ENCODE data around the gene SMARCD3. TPM values are rescaled to one million over a fixed set of nuclear protein-coding genes. Genes with fewer than 3 reads are reported as not detected.

Gene SMARCD3
- total and polyA plus RNA-seq, 2 of the 8 experiments (the other 6 are each of a cell fraction or from before 2014, with no cell fraction given) = 3.0 to 5.6 TPM

DNA sequence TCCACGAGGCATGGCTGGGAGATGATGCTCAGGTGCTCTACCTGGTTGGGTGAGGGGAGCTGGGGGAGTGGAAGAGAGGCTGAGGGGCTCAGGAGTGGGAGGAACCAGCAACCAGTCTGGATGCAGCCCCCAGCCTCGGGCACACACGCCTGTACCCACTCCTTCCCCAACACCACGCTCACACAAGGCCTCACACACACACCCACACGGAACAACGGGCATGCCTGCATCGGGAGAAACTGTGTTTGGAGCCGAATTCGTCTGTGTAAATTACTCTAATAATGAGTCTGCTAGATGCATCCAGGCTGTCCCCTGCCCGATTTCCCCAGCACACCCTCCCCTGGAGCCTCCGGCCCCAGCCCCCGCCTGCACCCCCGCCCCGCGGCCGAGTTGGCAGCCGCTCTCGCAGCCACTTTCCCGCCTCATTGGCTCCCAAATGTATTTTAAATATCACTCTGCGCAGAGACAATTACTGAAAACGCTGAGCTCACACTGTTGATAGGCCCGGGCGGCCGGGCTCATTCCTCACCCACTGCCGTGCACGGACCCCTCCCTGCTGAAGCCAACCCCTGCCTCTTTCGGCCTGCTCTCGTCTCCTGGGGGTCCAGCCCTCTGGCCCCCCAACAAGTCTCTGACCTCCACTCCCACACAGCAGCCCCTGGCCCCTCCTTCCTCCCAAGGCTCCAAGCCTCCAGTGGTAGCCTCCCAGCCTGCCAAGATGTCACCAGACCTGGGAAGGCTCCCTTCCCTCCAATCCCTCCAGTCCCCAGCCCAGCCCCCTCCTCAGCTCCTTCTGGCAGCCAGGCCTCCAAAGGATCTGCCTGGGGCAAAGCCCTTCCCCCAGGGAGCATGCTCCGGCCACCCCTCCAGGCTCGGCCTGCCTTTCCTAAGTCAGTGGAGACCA, 49.3 kb downstream of the SMARCD3 start:
- Histone ChIP-seq H3K79me2 (ENCODE audit: control insufficient read depth in 1 of 2, insufficient read depth in 2 of 2, low read length in 2 of 2) (no peaks in the 10 kb centered on the region), H3K27ac (ENCODE audit: low read depth, low read length) (no peak overlapping the region), H3K14ac (ENCODE audit: insufficient read length) (no peak overlapping the region), H2BK12ac (ENCODE audit: low read depth, low read length) (no peak overlapping the region), H4K91ac (replicated peaks; ENCODE audit: insufficient read length, low read length) (peak overlapping the region; percentile 52), H3K9ac (replicated peaks in 1 of 4; ENCODE audit: extremely low read depth in 1 of 4, low read depth in 3 of 4, low read length in 3 of 4) (no peak overlapping the region), H3K18ac (ENCODE audit: extremely low read depth, low read length) (peak overlapping the region; percentile 48), H2BK15ac (ENCODE audit: low read length) (0 out of 2 replicates have a peak overlapping the region, but pooled peaks have one; percentile 16), H4K20me1 (replicated peaks in 1 of 2; ENCODE audit: control insufficient read depth in 1 of 2, insufficient read depth in 2 of 2, low read length in 2 of 2) (no peaks in the 10 kb centered on the region), H3K27me3 (replicated peaks in 1 of 4; ENCODE audit: control insufficient read depth in 3 of 4, extremely low read depth in 1 of 4, insufficient read depth in 3 of 4, low read length in 3 of 4) (peaks cover 0 to 13% (median 0%) of the 10 kb centered on the region in 4 experiments; a peak in 2 of 7 replicates), H3K4ac (replicated peaks; ENCODE audit: insufficient read length, low read depth, low read length) (no peak overlapping the region), H3K56ac (replicated peaks; ENCODE audit: insufficient read length, low read depth, low read length) (no peak overlapping the region), H3K23me2 (ENCODE audit: low read depth, low read length) (peaks cover 5% of the 10 kb centered on the region; the same call in 1 of the 2 replicates), H3K36me3 (ENCODE audit: control insufficient read depth in 2 of 4, insufficient read depth in 4 of 4, low read length in 3 of 4) (no peaks in the 10 kb centered on the region), H2BK5ac (ENCODE audit: low read depth, low read length) (peak overlapping the region; percentile 66; the same call in 1 of the 2 replicates), H3K23ac (ENCODE audit: insufficient read length) (no peak overlapping the region), H3K79me1 (ENCODE audit: low read depth, low read length) (no peaks in the 10 kb centered on the region), H2AFZ (ENCODE audit: low read length) (no peak overlapping the region; the same call in 1 of the 2 replicates), H3K4me2 (ENCODE audit: insufficient read depth in 1 of 2, low read depth in 2 of 2, low read length in 2 of 2) (no peak overlapping the region), H4K5ac (ENCODE audit: insufficient read length, low read depth, low read length) (no peak overlapping the region), H4K8ac (ENCODE audit: extremely low read depth, insufficient read depth, low read length) (peak overlapping the region; percentile 73; the same call in 1 of the 2 replicates), H3K4me1 (replicated peaks in 1 of 4; ENCODE audit: control insufficient read depth in 3 of 4, insufficient read depth in 4 of 4, low read length in 3 of 4) (peaks cover 0 to 12% (median 3%) of the 10 kb centered on the region in 4 experiments; a peak in 3 of 7 replicates), H2BK20ac (ENCODE audit: low read length) (peak overlapping the region; percentile 72; the same call in 1 of the 2 replicates), H3K4me3 (ENCODE audit: extremely low read depth in 1 of 4, insufficient read depth in 2 of 4, low read depth in 3 of 4, low read length in 4 of 4) (no peak overlapping the region), H3K9me3 (ENCODE audit: insufficient read depth in 2 of 2, low read depth in 1 of 2, low read length in 1 of 2) (no peaks in the 10 kb centered on the region), H2BK120ac (replicated peaks; ENCODE audit: low read depth, low read length) (no peak overlapping the region), H2AK5ac (ENCODE audit: low read depth, low read length) (no peak overlapping the region)
- FAIRE-seq = no peak
- 94% methylated on average over 19 of the region's 30 CpGs; no CpG with 5 or more reads in 1 of the 2 experiments for WGBS, 2 experiments (ENCODE audit: extremely low coverage in 1 of 2, insufficient coverage in 1 of 2, insufficient read length in 1 of 2, insufficient replicate concordance in 2 of 2, low coverage in 1 of 2, low lambda C conversion rate in 2 of 2, missing lambda C conversion rate in 1 of 2)
- POLR2A ChIA-PET (ENCODE audit: partially characterized antibody) = interaction anchor here (0.7 to 2.4 kb wide), 6 partner anchors 11 to 112 kb away, joined by 3 to 13 read pairs (median 4); partner anchors contain the start of genes ABCF2 and H2BK1
- CTCF ChIA-PET (ENCODE audit: partially characterized antibody) = interaction anchor here (2.0 kb wide), 1 partner anchor 45 kb away, joined by 6 read pairs; no protein-coding TSS in a partner anchor
- no peak for DNase-seq (ENCODE audit: low read depth in 1 of 2, low spot score in 2 of 2)
- no peak for TF ChIP-seq E2F6 (IDR thresholded peaks at IDR 0.05)
- TF ChIP-seq CBX5 (IDR thresholded peaks at IDR 0.05; ENCODE audit: low read depth, low read length) = no peak
- TF ChIP-seq RAD21 (IDR thresholded peaks at IDR 0.05 in 1 of 2, conservative IDR thresholded peaks at IDR 0.05 in 1 of 2; ENCODE audit: low read depth in 2 of 2, low read length in 2 of 2) = no peak
- TF ChIP-seq CREB1 (IDR thresholded peaks at IDR 0.05) = no peak
- no peak for TF ChIP-seq BRCA1 (IDR thresholded peaks at IDR 0.05; ENCODE audit: low read depth, low read length)
- no peak for TF ChIP-seq TEAD4 (IDR thresholded peaks at IDR 0.05; ENCODE audit: low read depth, low read length)
- TF ChIP-seq, protein P1, sequence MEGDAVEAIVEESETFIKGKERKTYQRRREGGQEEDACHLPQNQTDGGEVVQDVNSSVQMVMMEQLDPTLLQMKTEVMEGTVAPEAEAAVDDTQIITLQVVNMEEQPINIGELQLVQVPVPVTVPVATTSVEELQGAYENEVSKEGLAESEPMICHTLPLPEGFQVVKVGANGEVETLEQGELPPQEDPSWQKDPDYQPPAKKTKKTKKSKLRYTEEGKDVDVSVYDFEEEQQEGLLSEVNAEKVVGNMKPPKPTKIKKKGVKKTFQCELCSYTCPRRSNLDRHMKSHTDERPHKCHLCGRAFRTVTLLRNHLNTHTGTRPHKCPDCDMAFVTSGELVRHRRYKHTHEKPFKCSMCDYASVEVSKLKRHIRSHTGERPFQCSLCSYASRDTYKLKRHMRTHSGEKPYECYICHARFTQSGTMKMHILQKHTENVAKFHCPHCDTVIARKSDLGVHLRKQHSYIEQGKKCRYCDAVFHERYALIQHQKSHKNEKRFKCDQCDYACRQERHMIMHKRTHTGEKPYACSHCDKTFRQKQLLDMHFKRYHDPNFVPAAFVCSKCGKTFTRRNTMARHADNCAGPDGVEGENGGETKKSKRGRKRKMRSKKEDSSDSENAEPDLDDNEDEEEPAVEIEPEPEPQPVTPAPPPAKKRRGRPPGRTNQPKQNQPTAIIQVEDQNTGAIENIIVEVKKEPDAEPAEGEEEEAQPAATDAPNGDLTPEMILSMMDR (IDR thresholded peaks at IDR 0.05; ENCODE audit: control extremely low read depth in 1 of 3, insufficient read depth in 1 of 3, low read depth in 1 of 3, low read length in 3 of 3) = no peak

All from H1 (cell line).